Measurements from ENCODE around the gene NAA60. TPM values are rescaled to one million over a fixed set of nuclear protein-coding genes. Genes with fewer than 3 reads are reported as not detected.
"Not testable (repeated sequence)": the region's sequence is repeated elsewhere in the genome, so short reads cannot be mapped to it uniquely, and the experiment has no call there.

Gene NAA60
- total RNA-seq, 1 donor from 2014 or later: 25.5 TPM

DNA sequence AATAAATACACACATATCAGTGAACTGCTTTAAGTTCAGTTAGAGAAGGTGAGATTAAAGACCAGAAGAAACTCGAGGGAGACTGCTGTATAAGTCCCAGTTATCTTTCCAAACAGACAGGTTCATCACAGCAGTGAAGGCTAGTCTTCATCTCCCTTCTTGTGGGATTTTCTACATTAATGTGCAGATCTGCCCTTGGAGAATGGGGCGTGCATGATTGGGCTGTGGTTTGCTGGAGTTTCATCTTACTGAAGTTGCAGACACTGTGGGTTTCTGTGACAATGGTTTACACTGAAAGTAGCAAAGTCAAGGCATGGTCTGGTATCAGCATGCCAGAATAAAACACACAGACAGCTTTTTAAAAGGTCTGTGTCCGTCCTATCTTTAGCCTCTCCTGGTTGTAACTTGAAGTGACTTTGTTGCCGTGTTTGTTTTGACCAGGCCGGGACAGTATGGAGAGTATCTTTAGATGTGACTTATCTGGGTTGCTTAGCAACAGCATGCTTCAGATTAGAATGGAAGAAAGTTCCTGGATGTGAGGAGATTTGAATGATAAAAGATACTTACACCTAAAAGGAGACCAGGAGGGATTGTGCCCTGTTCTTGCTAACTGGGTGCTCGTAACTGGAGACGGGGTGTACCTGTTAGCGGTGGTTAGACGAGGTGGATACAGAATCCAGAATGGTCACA is 16.1 kb downstream of the NAA60 start:
- intact Hi-C loops (cut with DNase I): loop anchor here (5.0 kb wide), 2 partner anchors 43 to 177 kb away; partner anchors contain the start of genes CLUAP1 and ZNF263
- no peak for DNase-seq (ENCODE audit: low spot score)

DNA sequence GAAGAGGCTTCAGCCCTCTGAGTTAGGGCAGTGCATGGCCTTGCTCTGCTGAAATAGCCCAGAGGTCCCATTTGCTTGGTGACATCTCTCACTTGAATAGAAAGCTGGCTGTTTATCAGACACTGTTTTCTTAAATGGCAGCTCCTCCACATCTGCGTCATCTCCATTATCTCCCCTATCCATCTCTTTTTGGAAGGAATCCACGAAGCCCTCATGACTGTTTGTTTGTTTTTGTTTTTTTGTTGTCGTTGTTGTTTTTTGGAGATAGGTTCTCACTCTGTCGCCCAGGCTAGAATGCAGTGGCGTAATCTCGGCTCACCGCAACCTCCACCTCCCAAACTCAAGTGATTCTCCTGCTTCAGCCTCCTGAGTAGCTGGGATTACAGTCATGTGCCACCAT is 16.6 kb downstream of the NAA60 start:
- DNase-seq (ENCODE audit: low spot score): no peak
- intact Hi-C loops (cut with DNase I): no loop called here

DNA sequence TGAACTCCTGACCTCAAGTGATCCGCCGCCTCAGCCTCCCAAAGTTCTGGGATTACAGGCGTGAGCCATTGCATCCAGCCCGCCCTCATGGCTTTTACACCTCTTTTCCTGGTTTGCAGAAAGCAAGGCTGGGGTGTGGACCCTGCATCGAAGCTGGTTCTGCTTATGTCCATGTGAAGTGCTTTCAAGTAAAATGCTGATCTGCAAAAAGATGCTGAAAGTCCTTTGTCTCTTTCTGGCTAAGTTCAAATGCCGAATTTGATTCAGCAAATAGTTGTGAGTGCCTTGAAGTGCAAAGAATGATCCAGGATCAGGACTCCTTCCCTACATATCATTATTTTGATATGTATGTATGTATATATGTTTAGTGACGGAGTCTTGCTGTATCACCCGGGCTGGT is 17.1 kb downstream of the NAA60 start:
- intact Hi-C loops (cut with DNase I): no loop called here
- DNase-seq (ENCODE audit: low spot score): no peak

- intact Hi-C loops (cut with DNase I): no loop called here
- no peak for DNase-seq (ENCODE audit: low spot score)
These were observed 17.7 kb downstream of the NAA60 start for GRCh38 chr16:3461151-3461550.

- no peak for DNase-seq (ENCODE audit: low spot score)
- intact Hi-C loops (cut with DNase I): no loop called here
These were observed 21.8 kb downstream of the NAA60 start for GRCh38 chr16:3465301-3465700.

DNA sequence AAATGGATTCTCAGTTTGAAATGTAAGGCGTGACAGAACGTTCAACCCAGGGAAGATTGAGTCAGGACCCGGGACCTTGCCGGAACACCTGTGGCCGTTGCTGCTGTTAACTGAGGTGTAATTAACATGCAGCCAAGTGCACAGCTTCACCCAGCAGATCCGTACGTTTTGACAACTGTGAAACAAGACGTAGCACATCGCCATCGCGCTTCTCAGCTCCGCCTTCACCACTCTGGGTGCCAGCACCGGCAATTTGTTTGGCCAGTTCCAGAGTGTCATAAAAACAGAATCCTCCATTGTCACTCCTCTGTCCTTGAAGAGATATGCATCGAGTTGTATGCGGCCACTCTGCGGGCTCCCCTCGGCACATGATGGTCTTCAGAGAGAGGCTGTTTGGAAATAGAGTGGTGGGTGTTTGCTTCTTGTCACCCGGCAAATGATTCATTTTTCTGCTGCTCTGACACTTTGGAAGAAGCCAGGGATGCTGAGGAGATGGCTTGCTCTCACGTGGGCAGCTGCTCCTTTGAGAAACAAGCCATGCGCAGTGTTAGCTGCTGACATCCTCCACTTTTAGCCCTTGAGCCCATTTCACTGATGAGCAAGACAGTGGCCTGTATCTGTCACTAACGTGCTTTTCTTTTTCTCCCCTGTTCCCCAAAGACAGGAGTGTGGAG is 22.6 kb downstream of the NAA60 start:
- DNase-seq (ENCODE audit: low spot score): no peak
- intact Hi-C loops (cut with DNase I): no loop called here

GRCh38 chr16:3467182-3467581 is 23.7 kb downstream of the NAA60 start:
- DNase-seq (ENCODE audit: low spot score): no peak
- intact Hi-C loops (cut with DNase I): no loop called here

GRCh38 chr16:3467921-3468320 is 24.4 kb downstream of the NAA60 start:
- no peak for DNase-seq (ENCODE audit: low spot score)
- intact Hi-C loops (cut with DNase I): no loop called here

DNA sequence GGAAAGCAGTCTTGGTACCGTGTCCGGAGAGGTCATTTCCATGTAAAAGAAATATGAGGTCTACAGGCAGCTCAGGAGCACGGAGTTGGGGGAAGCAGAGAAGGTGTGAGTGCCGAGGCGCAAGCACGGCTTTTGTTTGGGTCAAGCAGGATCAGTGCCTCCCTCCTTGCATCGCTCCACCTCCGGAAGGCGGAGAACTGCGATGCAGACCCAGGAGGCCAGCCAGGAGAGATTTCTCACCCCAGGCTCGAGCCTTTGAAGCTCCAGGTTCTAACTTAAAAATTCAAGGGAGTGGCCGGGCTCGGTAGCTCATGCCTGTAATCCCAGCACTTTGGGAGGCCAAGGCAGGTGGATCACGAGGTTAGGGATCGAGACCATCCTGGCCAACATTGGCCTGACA is 25.0 kb downstream of the NAA60 start:
- no peak for DNase-seq (ENCODE audit: low spot score)
- intact Hi-C loops (cut with DNase I): no loop called here

GRCh38 chr16:3469736-3470135 is 26.3 kb downstream of the NAA60 start:
- DNase-seq (ENCODE audit: low spot score): no peak
- intact Hi-C loops (cut with DNase I): no loop called here

DNA sequence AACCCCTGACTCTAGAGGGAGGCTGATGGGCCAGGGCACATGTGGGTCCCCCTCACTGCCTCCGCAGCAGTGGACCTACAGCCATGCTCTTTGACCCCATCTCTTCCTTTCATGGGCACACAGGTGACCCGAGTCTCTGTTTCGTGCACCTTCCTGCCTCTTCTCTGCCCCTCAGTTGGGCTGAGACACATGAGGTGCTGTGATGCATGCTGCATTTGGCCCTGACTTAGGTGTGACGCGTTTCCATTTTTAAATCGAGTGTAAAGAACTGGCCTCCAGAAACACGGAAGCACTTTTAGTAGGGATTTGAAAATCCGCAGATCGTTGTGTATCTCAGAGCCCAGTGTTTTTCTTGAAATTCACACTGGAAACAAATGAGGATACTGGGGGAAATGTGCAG is 27.2 kb downstream of the NAA60 start:
- no peak for DNase-seq (ENCODE audit: low spot score)
- intact Hi-C loops (cut with DNase I): no loop called here

- intact Hi-C loops (cut with DNase I): no loop called here
These were observed 28.2 kb downstream of the NAA60 start for GRCh38 chr16:3471518-3472176.

DNA sequence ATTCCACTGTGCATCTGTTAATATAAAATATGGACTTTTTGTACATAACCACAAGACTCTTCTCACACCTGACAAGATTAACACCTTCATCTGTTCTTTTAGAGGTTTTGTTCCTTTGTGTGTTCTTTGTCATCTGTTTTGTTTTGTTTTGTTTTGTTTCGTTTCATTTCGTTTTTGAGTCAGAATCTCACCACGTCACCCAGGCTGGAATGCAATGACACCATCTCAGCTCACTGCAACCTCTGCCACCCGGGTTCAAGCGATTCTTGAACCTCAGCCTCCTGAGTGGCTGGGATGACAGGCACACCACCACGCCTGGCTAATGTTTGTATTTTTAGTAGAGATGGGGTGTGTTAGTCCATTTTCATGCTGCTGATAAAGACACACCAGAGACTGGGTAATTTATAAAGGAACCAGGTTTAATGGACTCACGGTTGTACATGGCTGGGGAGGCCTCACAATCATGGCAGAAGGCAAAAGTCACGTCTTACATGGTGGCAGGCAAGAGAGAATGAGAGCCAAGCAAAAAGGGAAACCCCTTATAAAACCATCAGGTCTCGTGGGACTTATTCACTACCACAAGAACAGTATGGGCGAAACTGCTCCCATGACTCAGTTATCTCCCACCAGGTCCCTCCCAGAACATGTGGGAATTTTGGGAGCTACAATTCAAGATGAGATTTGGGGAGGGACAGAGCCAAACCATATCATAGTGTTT is 29.6 kb downstream of the NAA60 start:
- no peak for DNase-seq (ENCODE audit: low spot score)
- intact Hi-C loops (cut with DNase I): no loop called here

More at GRCh38 chr16:3471518-3472176, 28.2 kb downstream of the NAA60 start:
- DNase-seq (ENCODE audit: low spot score): no peak

DNA sequence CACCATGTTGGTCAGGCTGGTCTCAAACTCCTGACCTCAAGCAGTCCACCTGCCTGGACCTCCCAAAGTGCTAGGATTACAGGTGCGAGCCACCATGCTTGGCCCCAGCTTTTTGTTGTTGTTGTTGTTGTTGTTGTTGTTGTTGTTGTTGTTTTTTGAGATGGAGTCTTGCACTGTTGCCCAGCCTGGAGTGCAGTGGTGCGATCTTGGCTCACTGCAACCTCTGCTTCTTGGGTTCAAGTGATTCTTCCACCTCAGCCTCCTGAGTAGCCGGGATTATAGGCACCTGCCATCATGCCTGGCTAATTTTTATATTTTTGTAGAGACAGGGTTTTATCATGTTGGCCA is 30.1 kb downstream of the NAA60 start:
- DNase-seq (ENCODE audit: low spot score); intact Hi-C loops (cut with DNase I): not testable (repeated sequence)

- no peak for DNase-seq (ENCODE audit: low spot score)
- intact Hi-C loops (cut with DNase I): no loop called here
These were observed 30.8 kb downstream of the NAA60 start for GRCh38 chr16:3474136-3474779.

DNA sequence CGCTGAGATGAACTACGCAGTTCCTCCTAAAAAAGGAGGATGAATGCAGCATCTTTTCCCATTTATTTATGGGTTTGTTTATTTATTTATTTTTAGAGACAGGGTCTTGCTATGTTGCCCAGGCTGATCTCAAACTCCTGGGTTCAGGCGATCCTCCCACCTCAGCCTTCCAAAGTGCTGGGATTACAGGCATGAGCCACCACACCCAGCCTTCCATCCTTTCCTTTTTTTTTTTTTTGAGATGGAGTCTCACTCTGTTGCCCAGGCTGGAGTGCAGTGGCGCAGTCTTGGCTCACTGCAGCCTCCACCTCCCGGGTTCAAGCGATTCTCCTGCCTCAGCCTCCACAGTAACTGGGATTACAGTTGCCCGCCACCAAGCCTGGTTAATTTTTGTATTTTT is 31.4 kb downstream of the NAA60 start:
- DNase-seq (ENCODE audit: low spot score); intact Hi-C loops (cut with DNase I): not testable (repeated sequence)

DNA sequence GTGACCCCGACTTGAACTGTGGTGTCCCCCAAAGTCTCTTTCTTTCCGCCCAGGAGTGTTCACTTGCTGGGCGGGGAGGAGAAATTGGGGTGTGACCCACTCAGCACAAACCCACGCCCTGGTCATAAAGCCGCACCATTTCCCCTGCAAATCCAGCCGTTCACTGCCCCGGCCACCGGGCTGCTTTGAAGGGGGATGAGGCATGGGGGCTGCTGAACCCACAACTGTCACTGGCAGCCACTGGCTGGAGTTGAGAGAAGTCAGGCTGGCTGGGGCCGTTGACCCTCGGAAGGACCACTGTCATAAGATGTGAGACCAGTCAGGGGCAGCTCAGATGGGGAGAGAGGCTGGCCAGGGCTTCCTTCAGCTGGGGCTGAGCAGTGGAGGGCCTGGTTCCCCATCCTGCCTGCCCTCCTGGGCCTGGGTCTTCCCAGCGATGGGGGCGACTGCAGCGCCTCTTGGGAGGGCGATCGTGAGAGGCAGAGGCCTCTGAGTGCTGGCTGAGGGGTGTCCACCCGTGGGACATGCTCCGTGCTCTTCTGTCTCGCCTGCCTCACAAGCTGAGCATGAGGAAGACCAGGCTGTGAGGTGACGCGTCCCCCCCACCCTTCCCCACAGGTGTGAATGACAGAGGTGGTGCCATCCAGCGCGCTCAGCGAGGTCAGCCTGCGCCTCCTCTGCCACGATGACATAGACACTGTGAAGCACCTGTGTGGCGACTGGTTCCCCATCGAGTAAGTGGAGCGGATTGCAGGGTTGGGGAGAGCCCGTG is 32.3 kb downstream of the NAA60 start:
- intact Hi-C loops (cut with DNase I): no loop called here
- no peak for DNase-seq (ENCODE audit: low spot score)

DNA sequence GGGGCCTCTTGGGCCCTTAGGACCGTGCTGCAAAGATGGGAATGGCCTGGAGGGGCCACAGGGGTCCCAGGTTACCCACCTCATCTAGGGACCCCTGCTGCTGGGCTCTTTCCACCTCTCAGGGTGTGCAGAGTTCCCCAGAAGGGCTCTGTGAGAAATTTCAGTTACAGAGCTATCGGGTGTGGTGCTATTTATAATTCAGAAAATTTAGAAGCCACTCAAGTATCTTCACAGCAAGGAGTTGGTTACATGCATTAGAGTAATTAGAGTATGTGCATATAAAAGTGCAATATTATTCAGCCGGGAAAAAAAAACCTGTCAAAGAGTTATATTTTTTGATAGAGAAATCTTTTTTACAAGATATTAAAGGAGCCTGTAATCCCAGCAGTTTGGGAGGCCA is 32.9 kb downstream of the NAA60 start:
- no peak for DNase-seq (ENCODE audit: low spot score)

DNA sequence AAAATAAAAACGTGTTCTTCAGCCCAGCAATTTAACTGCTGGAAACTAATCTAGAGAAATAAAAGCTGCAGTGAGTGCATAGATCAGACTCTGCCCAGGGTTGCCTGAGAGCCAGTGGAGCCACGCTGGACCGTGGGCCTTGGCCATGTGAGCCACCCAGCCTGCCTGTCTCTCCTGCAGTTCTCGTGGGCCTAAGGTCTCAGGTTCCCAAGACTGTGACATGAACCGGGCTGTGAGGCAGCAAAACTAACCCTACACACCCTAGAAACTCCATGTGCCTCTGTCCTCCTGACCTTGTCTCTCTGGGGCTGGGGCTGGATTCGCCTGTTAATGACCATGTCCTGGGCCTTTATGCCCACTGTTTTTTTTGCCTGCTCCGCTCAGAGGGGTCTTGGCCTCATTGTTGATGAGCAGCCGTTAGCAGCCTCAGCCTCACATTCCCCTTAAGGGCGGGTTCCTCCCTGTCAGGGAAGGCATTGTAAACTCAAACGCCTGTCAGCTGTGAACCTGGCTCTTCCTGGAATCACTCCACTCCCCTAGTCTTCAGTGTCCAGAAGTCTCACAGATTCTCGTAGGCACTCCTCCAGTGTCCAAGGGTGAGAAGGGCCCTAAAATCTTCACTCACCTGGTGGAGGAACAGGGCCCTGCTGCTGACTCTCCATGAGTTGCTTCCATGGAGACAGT is 34.9 kb downstream of the NAA60 start:
- DNase-seq (ENCODE audit: low spot score): no peak
- intact Hi-C loops (cut with DNase I): no loop called here

More for the DNA sequence above, 32.9 kb downstream of the NAA60 start:
- intact Hi-C loops (cut with DNase I): no loop called here
